ENCODE measurements around the gene OSBPL2.

OSBPL2 gene

DNA sequence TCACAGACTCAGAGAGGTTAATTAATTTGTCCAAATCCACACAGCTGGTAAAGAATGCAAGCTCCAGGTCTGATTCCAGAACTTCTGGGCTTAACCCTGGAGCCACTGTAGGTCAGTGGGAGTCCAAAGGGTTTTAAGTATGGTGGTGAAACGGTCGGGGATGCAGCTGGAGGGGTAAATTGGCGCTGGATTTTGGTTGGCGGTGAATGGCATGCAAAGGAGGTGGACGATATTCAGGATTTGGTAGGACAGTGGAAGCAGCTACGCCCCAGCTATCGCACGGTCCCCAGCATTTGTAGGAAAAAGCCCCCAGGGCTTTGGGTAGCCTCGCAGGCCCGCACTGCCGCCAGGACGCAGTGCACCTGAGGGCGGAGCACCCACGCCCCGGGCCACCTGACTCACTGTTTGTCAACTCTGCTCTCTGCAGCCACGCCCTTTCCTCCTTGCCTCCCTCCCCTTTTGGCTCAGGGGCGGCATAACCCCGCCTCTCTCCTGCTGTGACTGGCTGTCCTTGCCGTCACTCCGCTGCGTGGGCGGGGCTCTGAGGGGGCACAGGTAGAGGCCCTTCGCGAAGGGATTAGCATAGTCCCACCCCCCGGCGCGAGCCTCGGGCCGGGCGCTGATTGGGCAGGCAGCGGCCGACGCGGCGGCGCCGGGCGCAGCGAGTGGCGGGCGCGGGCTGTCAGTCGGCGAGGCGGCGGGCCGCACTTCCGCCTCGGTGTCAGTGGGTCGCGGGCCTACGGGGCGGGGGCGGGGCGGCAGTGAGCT lies at the start of gene OSBPL2 (continued):
- TF ChIP-seq ZNF112 (tag by site-specific recombination; IDR thresholded peaks at IDR 0.05) (no peak), ZNF341 (tag by site-specific recombination; IDR thresholded peaks at IDR 0.05; ENCODE audit: low read depth) (no peak), ZNF639 (tag by site-specific recombination; IDR thresholded peaks at IDR 0.05) (no peak), ZNF629 (tag by site-specific recombination; IDR thresholded peaks at IDR 0.05) (no peak), ZNF560 (tag by site-specific recombination; IDR thresholded peaks at IDR 0.05; ENCODE audit: borderline replicate concordance) (no peak), MZF1 (tag by site-specific recombination; IDR thresholded peaks at IDR 0.05; ENCODE audit: borderline replicate concordance) (no peak), ZNF791 (tag by site-specific recombination; IDR thresholded peaks at IDR 0.05) (no peak), ZNF548 (tag by site-specific recombination; IDR thresholded peaks at IDR 0.05) (no peak), SP7 (tag by site-specific recombination; IDR thresholded peaks at IDR 0.05) (peak; percentile 48; the same call in 1 of the 2 replicates), SP3 (tag by site-specific recombination; IDR thresholded peaks at IDR 0.05) (peak; percentile 98), TRIM28 (IDR thresholded peaks at IDR 0.05; ENCODE audit: borderline replicate concordance, low read length) (no peak), GLIS1 (tag by site-specific recombination; IDR thresholded peaks at IDR 0.05) (peak; percentile 49), ZNF221 (tag by site-specific recombination; IDR thresholded peaks at IDR 0.05; ENCODE audit: borderline replicate concordance) (no peak), ZNF19 (tag by site-specific recombination; IDR thresholded peaks at IDR 0.05; ENCODE audit: low read depth) (no peak), ZSCAN4 (tag by site-specific recombination; IDR thresholded peaks at IDR 0.05) (no peak), ZSCAN23 (tag by site-specific recombination; IDR thresholded peaks at IDR 0.05) (no peak), ZBTB49 (tag by site-specific recombination; IDR thresholded peaks at IDR 0.05; ENCODE audit: low read depth) (no peak), ZBTB48 (tag by site-specific recombination; IDR thresholded peaks at IDR 0.05) (no peak), INSM2 (tag by site-specific recombination; IDR thresholded peaks at IDR 0.05) (no peak), ZNF404 (tag by site-specific recombination; IDR thresholded peaks at IDR 0.05) (no peak), KLF17 (tag by site-specific recombination; IDR thresholded peaks at IDR 0.05) (peak; percentile 85), ZNF585B (tag by site-specific recombination; IDR thresholded peaks at IDR 0.05) (no peak), IKZF3 (tag by site-specific recombination; IDR thresholded peaks at IDR 0.05) (no peak), ZBTB1 (tag by site-specific recombination; IDR thresholded peaks at IDR 0.05) (no peak), ZNF623 (tag by site-specific recombination; IDR thresholded peaks at IDR 0.05) (no peak), BCL11B (tag by site-specific recombination; IDR thresholded peaks at IDR 0.05; ENCODE audit: low read depth) (no peak), ZFP41 (tag by site-specific recombination; IDR thresholded peaks at IDR 0.05; ENCODE audit: borderline replicate concordance) (no peak), ZFHX2 (tag by site-specific recombination; conservative IDR thresholded peaks at IDR 0.05) (peak; percentile 97), ZSCAN16 (tag by site-specific recombination; IDR thresholded peaks at IDR 0.05) (no peak), ZNF155 (tag by site-specific recombination; IDR thresholded peaks at IDR 0.05) (no peak), BCL11A (tag by site-specific recombination; IDR thresholded peaks at IDR 0.05; ENCODE audit: low read depth) (no peak), ZNF174 (tag by site-specific recombination; IDR thresholded peaks at IDR 0.05) (no peak)
- TF ChIP-seq, protein P1, sequence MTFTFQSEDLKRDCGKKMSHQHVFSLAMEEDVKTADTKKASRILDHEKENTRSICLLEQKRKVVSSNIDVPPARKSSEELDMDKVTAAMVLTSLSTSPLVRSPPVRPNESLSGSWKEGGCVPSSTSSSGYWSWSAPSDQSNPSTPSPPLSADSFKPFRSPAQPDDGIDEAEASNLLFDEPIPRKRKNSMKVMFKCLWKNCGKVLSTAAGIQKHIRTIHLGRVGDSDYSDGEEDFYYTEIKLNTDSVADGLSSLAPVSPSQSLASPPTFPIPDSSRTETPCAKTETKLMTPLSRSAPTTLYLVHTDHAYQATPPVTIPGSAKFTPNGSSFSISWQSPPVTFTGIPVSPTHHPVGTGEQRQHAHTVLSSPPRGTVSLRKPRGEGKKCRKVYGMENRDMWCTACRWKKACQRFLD (tag by site-specific recombination; IDR thresholded peaks at IDR 0.05): no peak

Data from HEK293 (cell line).